Prostate gland (tissue), 2 donors: ENCODE measurements around the gene NAT14.

ENCODE experiments used
- POLR2A ChIP-seq: fragments of 450-650 bp; IDR thresholded peaks from one replicate; pipeline ENCODE4 v1.6.1; 2016; ENCODE audit warnings: antibody characterized with exemption, mild to moderate bottlenecking
- POLR2AphosphoS5 ChIP-seq: sonication (generic); formaldehyde crosslinking; IDR thresholded peaks from one replicate; pipeline ENCODE4 v1.6.1; 2017; ENCODE audit warnings: antibody characterized with exemption
- TF ChIP-seq, protein P1 (sequence below), 4 experiments: fragments of 200-600 bp in 2 of 4; fragments of 450-650 bp in 2 of 4; sonication (generic) in 2 of 4; IDR thresholded peaks; 1 replicate in 3 of 4; 2 replicates in 1 of 4; pipeline ENCODE4 v1.5.1; 2016 to 2019; ENCODE audit warnings: antibody characterized with exemption in 4 of 4, mild to moderate bottlenecking in 2 of 4, moderate library complexity in 2 of 4

DNA sequence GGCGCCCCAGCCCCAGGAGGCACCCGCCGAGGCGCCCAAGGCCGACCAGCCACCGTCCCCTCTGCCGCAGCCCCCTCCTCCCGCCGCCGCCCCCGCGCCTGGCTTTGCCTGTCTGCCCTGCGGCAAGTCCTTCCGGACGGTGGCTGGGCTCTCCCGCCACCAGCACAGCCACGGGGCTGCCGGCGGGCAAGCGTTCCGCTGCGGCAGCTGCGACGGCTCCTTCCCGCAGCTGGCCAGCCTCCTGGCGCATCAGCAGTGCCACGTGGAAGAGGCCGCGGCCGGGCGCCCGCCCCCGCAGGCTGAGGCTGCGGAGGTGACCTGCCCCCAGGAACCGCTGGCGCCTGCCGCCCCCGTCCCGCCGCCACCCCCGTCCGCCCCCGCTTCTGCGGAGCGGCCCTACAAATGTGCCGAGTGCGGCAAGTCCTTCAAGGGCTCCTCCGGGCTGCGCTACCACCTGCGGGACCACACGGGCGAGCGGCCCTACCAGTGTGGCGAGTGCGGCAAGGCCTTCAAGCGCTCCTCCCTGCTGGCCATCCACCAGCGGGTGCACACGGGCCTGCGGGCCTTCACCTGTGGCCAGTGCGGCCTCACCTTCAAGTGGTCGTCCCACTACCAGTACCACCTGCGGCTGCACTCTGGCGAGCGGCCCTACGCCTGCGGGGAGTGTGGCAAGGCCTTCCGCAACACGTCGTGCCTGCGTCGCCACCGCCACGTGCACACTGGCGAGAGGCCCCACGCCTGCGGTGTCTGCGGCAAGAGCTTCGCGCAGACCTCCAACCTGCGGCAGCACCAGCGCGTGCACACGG lies 2.6 kb upstream of the NAT14 start:
- no peak for TF ChIP-seq POLR2AphosphoS5
- no peak for TF ChIP-seq POLR2A
- TF ChIP-seq, protein P1, sequence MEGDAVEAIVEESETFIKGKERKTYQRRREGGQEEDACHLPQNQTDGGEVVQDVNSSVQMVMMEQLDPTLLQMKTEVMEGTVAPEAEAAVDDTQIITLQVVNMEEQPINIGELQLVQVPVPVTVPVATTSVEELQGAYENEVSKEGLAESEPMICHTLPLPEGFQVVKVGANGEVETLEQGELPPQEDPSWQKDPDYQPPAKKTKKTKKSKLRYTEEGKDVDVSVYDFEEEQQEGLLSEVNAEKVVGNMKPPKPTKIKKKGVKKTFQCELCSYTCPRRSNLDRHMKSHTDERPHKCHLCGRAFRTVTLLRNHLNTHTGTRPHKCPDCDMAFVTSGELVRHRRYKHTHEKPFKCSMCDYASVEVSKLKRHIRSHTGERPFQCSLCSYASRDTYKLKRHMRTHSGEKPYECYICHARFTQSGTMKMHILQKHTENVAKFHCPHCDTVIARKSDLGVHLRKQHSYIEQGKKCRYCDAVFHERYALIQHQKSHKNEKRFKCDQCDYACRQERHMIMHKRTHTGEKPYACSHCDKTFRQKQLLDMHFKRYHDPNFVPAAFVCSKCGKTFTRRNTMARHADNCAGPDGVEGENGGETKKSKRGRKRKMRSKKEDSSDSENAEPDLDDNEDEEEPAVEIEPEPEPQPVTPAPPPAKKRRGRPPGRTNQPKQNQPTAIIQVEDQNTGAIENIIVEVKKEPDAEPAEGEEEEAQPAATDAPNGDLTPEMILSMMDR (IDR thresholded peaks at IDR 0.05), result no peak
